Mesenchymal stem cell (in vitro differentiated cells and primary cell): ENCODE results near the gene KHDRBS1. TPM values are rescaled to one million over a fixed set of nuclear protein-coding genes. Genes with fewer than 3 reads are reported as not detected.

Experiments
- DNase-seq: peaks from one replicate; pipeline ENCODE4 v3.0.0-alpha.2; 2013
- H2AFZ ChIP-seq: one replicate; pipeline ENCODE4 v1.6.1; 2013; ENCODE audit warnings: low read depth, mild to moderate bottlenecking, control low read depth, inconsistent platforms, low read length, moderate library complexity
- H2AK5ac ChIP-seq: 2 replicates; pipeline ENCODE4 v1.6.1; 2013; ENCODE audit warnings: low read length, moderate library complexity, mild to moderate bottlenecking, inconsistent platforms; ENCODE audit not compliant: severe bottlenecking
- H2BK120ac ChIP-seq: one replicate; pipeline ENCODE4 v1.6.1; 2013; ENCODE audit warnings: low read depth, mild to moderate bottlenecking, inconsistent platforms, low read length, moderate library complexity
- H2BK12ac ChIP-seq, 2 experiments: one replicate each; pipeline ENCODE4 v1.6.1; 2013; ENCODE audit warnings: inconsistent platforms in 2 of 2, low read length in 2 of 2, mild to moderate bottlenecking in 2 of 2, moderate library complexity in 2 of 2, control low read depth in 1 of 2
- H2BK15ac ChIP-seq: one replicate; pipeline ENCODE4 v1.6.1; 2013; ENCODE audit warnings: mild to moderate bottlenecking, low read depth, inconsistent platforms; ENCODE audit not compliant: poor library complexity, severe bottlenecking
- H2BK5ac ChIP-seq: 2 replicates; pipeline ENCODE4 v1.6.1; 2013; ENCODE audit warnings: low read depth, mild to moderate bottlenecking, low read length, control low read depth, inconsistent platforms; ENCODE audit not compliant: poor library complexity, severe bottlenecking
- H3K14ac ChIP-seq, 2 experiments: one replicate each; pipeline ENCODE4 v1.6.1; 2013; ENCODE audit warnings: inconsistent platforms in 2 of 2, low read length in 2 of 2, control low read depth in 1 of 2, mild to moderate bottlenecking in 1 of 2, moderate library complexity in 1 of 2
- H3K18ac ChIP-seq, 2 experiments: one replicate each; pipeline ENCODE4 v1.6.1; 2013; ENCODE audit warnings: inconsistent platforms in 2 of 2, low read length in 2 of 2, control low read depth in 1 of 2, low read depth in 1 of 2, mild to moderate bottlenecking in 1 of 2
- H3K23ac ChIP-seq, 2 experiments: one replicate each; pipeline ENCODE4 v1.6.1; 2013; ENCODE audit warnings: inconsistent platforms in 2 of 2, low read length in 2 of 2, mild to moderate bottlenecking in 2 of 2, moderate library complexity in 2 of 2, control low read depth in 1 of 2
- H3K27ac ChIP-seq: 2 replicates; pipeline ENCODE4 v1.5.1; 2013; ENCODE audit warnings: mild to moderate bottlenecking, moderate library complexity, low read length, control low read depth, inconsistent platforms; ENCODE audit not compliant: poor library complexity, severe bottlenecking
- H3K27me3 ChIP-seq, 2 experiments: 2 replicates each; pipeline versions ENCODE4 v1.6.1 to v1.7.0; 2013; ENCODE audit warnings: low read length in 2 of 2, mild to moderate bottlenecking in 2 of 2, moderate library complexity in 2 of 2, control low read depth in 1 of 2, inconsistent platforms in 1 of 2; ENCODE audit not compliant: control insufficient read depth in 1 of 2, insufficient read depth in 1 of 2
- H3K36me3 ChIP-seq, 2 experiments: 2 replicates each; pipeline versions ENCODE4 v1.6.1 to v1.7.0; 2013; ENCODE audit warnings: low read length in 2 of 2, control low read depth in 1 of 2, inconsistent platforms in 1 of 2, low read depth in 1 of 2, mild to moderate bottlenecking in 1 of 2; ENCODE audit not compliant: insufficient read depth in 2 of 2, control insufficient read depth in 1 of 2
- H3K4ac ChIP-seq, 2 experiments: one replicate each; pipeline ENCODE4 v1.6.1; 2013; ENCODE audit warnings: inconsistent platforms in 2 of 2, low read length in 2 of 2, mild to moderate bottlenecking in 2 of 2, moderate library complexity in 2 of 2, control low read depth in 1 of 2, low read depth in 1 of 2
- H3K4me1 ChIP-seq: 2 replicates; pipeline ENCODE4 v1.6.1; 2013; ENCODE audit warnings: low read depth, low read length, control low read depth; ENCODE audit not compliant: control insufficient read depth, insufficient read depth
- H3K4me2 ChIP-seq: 2 replicates; pipeline ENCODE4 v1.6.1; 2013; ENCODE audit warnings: low read length, mild to moderate bottlenecking, inconsistent platforms; ENCODE audit not compliant: poor library complexity, severe bottlenecking
- H3K4me3 ChIP-seq, 2 experiments: 2 replicates each; pipeline versions ENCODE4 v1.5.1 to v1.7.0; 2013; ENCODE audit warnings: low read length in 2 of 2, mild to moderate bottlenecking in 2 of 2, control low read depth in 1 of 2, low read depth in 1 of 2; ENCODE audit not compliant: insufficient read depth in 1 of 2
- H3K79me1 ChIP-seq: replicated peaks from 2 replicates; pipeline ENCODE4 v1.6.1; 2013; ENCODE audit warnings: mild to moderate bottlenecking, control low read depth, low read length, inconsistent platforms; ENCODE audit not compliant: poor library complexity, severe bottlenecking
- H3K9ac ChIP-seq: 2 replicates; pipeline ENCODE4 v1.7.0; 2013; ENCODE audit warnings: mild to moderate bottlenecking, low read length, moderate library complexity
- H3K9me3 ChIP-seq: 2 replicates; pipeline ENCODE4 v1.7.0; 2013; ENCODE audit warnings: mild to moderate bottlenecking, low read length; ENCODE audit not compliant: control insufficient read depth
- H4K8ac ChIP-seq: one replicate; pipeline ENCODE4 v1.6.1; 2013; ENCODE audit warnings: inconsistent platforms, mild to moderate bottlenecking, low read length, moderate library complexity
- H4K91ac ChIP-seq: one replicate; pipeline ENCODE4 v1.6.1; 2013; ENCODE audit warnings: mild to moderate bottlenecking, low read length, inconsistent platforms
- WGBS: methylation state at CpG from one replicate; pipeline ENCODE4 v1.1.7; 2013; ENCODE audit warnings: mixed read lengths; 5-methylcytosine and 5-hydroxymethylcytosine counted together
- small RNA-seq: library from polyadenylated mRNA; stranded (forward); fragments of <200 nt; extraction: miRNeasy Mini kit (QIAGEN cat#:217004); gene quantifications from one replicate; pipeline ENCODE3, GENCODE V24; 2013; ENCODE audit warnings: low read depth

The KHDRBS1 gene

DNA sequence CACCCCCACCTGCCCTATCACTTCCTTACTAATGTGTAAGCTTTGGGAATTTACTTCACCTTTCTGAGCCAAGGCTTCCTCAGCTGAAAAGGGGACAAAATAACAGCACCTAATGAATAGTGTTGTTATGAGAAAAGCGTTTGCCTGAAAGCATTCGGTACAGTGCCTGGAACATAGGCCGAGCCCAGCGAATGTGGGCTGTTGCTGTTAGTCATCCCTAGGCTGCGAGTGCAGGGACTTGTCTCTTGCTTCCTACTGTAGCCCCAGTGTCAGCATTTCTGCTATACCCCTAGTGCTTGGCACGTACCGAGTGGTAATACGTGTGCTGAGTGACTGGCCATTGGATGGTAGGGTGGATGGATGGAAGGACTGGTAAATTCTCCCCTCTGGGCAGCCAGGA lies 77.5 kb downstream of the KHDRBS1 start:
- Histone ChIP-seq H3K4me2 (no peak overlapping the region), H3K9me3 (no peaks in the 10 kb centered on the region), H3K9ac (no peak overlapping the region), H3K36me3 (peaks cover 57 to 63% of the 10 kb centered on the region in 2 experiments), H3K4me3 (no peak overlapping the region), H2AK5ac (no peak overlapping the region), H3K4me1 (no peaks in the 10 kb centered on the region), H2BK120ac (no peak overlapping the region), H2BK12ac (no peak overlapping the region), H2BK5ac (no peak overlapping the region), H3K23ac (no peak overlapping the region), H4K91ac (no peak overlapping the region), H3K27me3 (no peaks in the 10 kb centered on the region), H2AFZ (no peak overlapping the region), H4K8ac (no peak overlapping the region), H3K18ac (no peak overlapping the region), H2BK15ac (no peak overlapping the region), H3K4ac (no peak overlapping the region), H3K14ac (no peak overlapping the region), H3K79me1 (peaks cover 4% of the 10 kb centered on the region), H3K27ac (no peak overlapping the region)
- no peak for DNase-seq
- WGBS = 98% methylated on average over 8 of the region's 8 CpGs

DNA sequence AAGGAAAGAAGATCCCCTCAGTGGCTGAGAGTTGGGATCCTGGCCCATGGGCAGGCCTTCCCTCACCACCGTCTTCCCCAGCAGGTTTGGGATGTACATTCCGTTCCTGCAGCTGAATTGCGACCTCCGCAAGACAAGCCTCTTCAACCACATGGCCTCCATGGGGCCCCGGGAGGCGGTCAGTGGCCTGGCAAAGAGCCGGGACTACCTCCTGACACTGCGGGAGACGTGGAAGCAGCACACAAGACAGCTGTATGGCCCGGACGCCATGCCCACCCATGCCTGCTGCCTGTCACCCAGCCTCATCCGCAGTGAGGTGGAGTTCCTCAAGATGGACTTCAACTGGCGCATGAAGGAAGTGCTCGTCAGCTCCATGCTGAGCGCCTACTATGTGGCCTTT lies 77.9 kb downstream of the KHDRBS1 start:
- Histone ChIP-seq H3K27ac (no peak overlapping the region), H3K23ac (peak overlapping the region in 1 of 2 experiments; percentile 40), H2BK5ac (no peak overlapping the region), H2BK15ac (no peak overlapping the region), H3K18ac (no peak overlapping the region), H3K9me3 (no peaks in the 10 kb centered on the region), H4K8ac (no peak overlapping the region), H4K91ac (no peak overlapping the region), H2BK120ac (no peak overlapping the region), H3K27me3 (no peaks in the 10 kb centered on the region), H3K4me1 (no peaks in the 10 kb centered on the region), H2BK12ac (no peak overlapping the region), H3K36me3 (peaks cover 57 to 62% of the 10 kb centered on the region in 2 experiments), H3K79me1 (peaks cover 2% of the 10 kb centered on the region), H3K14ac (no peak overlapping the region), H3K4me2 (no peak overlapping the region), H3K9ac (no peak overlapping the region), H3K4ac (no peak overlapping the region), H2AK5ac (no peak overlapping the region), H3K4me3 (no peak overlapping the region), H2AFZ (no peak overlapping the region)
- DNase-seq = no peak
- 97% methylated on average over 15 of the region's 15 CpGs for WGBS

Small RNAs within 50 kb of the gene (small RNA-seq; reads per million reads assigned to genes)
- gene MIR5585 (not detected), gene RF00017 (not detected)
